Right cardiac atrium (tissue), 5 donors: Measurements from ENCODE around the gene DZIP3. TPM values are rescaled to one million over a fixed set of nuclear protein-coding genes. Genes with fewer than 3 reads are reported as not detected.

Experiments used
- ATAC-seq, 2 donors: fragments of 200-7000 bp; cut with Tn5 transposase; one replicate each; pipeline versions ENCODE4 v1.8.0 to v1.9.1; 2020; ENCODE audit warnings: moderate library complexity in 2 of 2, mild to moderate bottlenecking in 1 of 2
- DNase-seq, 3 donors: peaks; one replicate each; pipeline ENCODE4 v3.0.0-alpha.2; 2020
- H3K27ac ChIP-seq: one replicate; pipeline ENCODE4 v1.5.1; 2013; ENCODE audit warnings: mild to moderate bottlenecking, low read length, control low read depth, moderate library complexity
- H3K27me3 ChIP-seq: one replicate; pipeline ENCODE4 v1.6.1; 2013; ENCODE audit not compliant: control insufficient read depth, insufficient read depth
- H3K4me1 ChIP-seq: one replicate; pipeline ENCODE4 v1.6.1; 2013; ENCODE audit warnings: low read length; ENCODE audit not compliant: control insufficient read depth, insufficient read depth
- H3K4me3 ChIP-seq: one replicate; pipeline ENCODE4 v1.5.1; 2013; ENCODE audit warnings: low read length, control low read depth
- H3K9me3 ChIP-seq: one replicate; pipeline ENCODE4 v1.6.1; 2013; ENCODE audit warnings: low read length; ENCODE audit not compliant: control insufficient read depth
- WGBS: extraction: QIAGEN DNeasy Blood & Tissue Kit; methylation state at CpG from one replicate; pipeline ENCODE4 v1.1.7; 2013; 5-methylcytosine and 5-hydroxymethylcytosine counted together
- intact Hi-C, 4 donors: fragments of 100-400 bp; cut with DNase I; formaldehyde crosslinking; loops; one replicate each; pipeline versions ENCODE4 v1.11.0 to v1.14.0; 2022 to 2023
- polyA plus RNA-seq: library from polyadenylated mRNA; stranded (reverse); fragments of 200-250 nt; gene quantifications from one replicate; pipeline ENCODE4 v1.2.3, GENCODE V29; 2013
- total RNA-seq, 4 donors: library from RNA; stranded (reverse); fragmentation: NEBNext Ultra II Directional; extraction: Animal tissue kit (Norgen Biotek cat#: 25700); gene quantifications; one replicate each; pipeline ENCODE4 v1.2.1, GENCODE V29; 2021
- donor health status: healthy with polysubstance abuse.
- donor health status: DM: no; HTN: yes; CAD: no.
- donor health status: DM: no; HTN: no; CAD: no.
- donor health status: DM: no; HTN: yes; CAD: no; lungs with severe emphysema.
- donor health status: DM: yes; HTN: yes; CAD: no.

The DZIP3 gene
- total and polyA plus RNA-seq, 5 donors = 8.4 to 23.2 (median 20.1) TPM

DNA sequence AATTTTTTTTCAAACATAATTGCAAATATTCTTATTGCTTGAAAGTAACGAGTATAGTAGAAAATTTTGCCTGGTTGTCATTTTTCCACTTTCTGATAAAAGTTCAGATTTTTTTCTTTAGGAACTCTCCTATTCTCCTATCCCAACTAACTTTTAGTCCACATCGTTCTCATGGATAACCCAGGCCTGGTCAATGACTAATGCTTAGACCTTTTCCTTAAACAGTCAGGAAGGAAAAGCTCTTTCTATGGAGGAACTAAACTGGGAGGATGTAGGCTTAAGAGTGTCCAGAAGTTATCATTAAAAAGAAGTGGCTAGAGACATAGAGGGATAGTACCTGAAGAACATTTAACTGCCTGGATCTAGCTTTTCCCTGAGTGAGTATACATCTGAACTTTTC, 27.0 kb upstream of the DZIP3 start:
- DNase-seq (no peak), ATAC-seq (no peak)
- Histone ChIP-seq H3K27me3 (no peaks in the 10 kb centered on the region), H3K4me3 (no peak overlapping the region), H3K9me3 (no peaks in the 10 kb centered on the region), H3K4me1 (no peaks in the 10 kb centered on the region), H3K27ac (no peak overlapping the region)
- 89% methylated on average over 2 of the region's 2 CpGs for WGBS
- intact Hi-C loops = no loop called here

GRCh38 chr3:108564564-108564963, 25.0 kb upstream of the DZIP3 start:
- Histone ChIP-seq H3K27ac (no peak overlapping the region), H3K27me3 (no peaks in the 10 kb centered on the region), H3K9me3 (no peaks in the 10 kb centered on the region), H3K4me1 (no peaks in the 10 kb centered on the region), H3K4me3 (no peak overlapping the region)
- no peak for ATAC-seq
- DNase-seq = no peak
- intact Hi-C loops = no loop called here

DNA sequence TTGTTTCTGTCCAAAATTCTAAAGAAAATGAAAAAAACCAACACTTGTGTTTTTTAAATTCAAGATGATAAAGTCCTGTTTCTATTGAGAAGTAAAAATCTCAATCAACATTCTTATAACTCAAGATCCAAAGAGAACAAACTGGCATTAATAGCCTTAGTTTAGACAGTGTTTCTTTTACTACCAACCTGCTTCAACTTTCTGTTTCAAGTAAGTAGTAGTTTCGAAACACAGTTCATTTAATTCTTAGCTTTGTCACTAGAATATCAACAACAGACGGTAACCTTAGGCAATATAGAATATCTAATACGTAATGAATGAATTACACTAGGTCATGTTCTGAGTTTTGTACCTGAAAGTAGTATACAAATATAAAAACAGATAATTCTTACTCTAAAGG, 24.0 kb upstream of the DZIP3 start:
- ATAC-seq (no peak), DNase-seq (no peak)
- 96% methylated on average over 3 of the region's 3 CpGs for WGBS
- Histone ChIP-seq H3K4me1 (no peaks in the 10 kb centered on the region), H3K27ac (no peak overlapping the region), H3K27me3 (no peaks in the 10 kb centered on the region), H3K9me3 (no peaks in the 10 kb centered on the region), H3K4me3 (no peak overlapping the region)
- intact Hi-C loops = no loop called here

GRCh38 chr3:108566599-108566998, 22.9 kb upstream of the DZIP3 start:
- intact Hi-C loops = no loop called here
- Histone ChIP-seq H3K27ac (no peak overlapping the region), H3K4me1 (no peaks in the 10 kb centered on the region), H3K4me3 (no peak overlapping the region), H3K27me3 (no peaks in the 10 kb centered on the region), H3K9me3 (no peaks in the 10 kb centered on the region)
- DNase-seq (no peak), ATAC-seq (no peak)
- 96% methylated on average over 1 of the region's 1 CpG for WGBS

GRCh38 chr3:108569336-108569735, 20.2 kb upstream of the DZIP3 start:
- intact Hi-C loops = no loop called here
- DNase-seq (no peak), ATAC-seq (no peak)
- WGBS = over 99% methylated on average over 4 of the region's 4 CpGs
- H3K4me1 ChIP-seq = no peaks in the 10 kb centered on the region
- no peaks in the 10 kb centered on the region for H3K9me3 ChIP-seq
- no peak overlapping the region for H3K4me3 ChIP-seq
- no peaks in the 10 kb centered on the region for H3K27me3 ChIP-seq
- no peak overlapping the region for H3K27ac ChIP-seq

DNA sequence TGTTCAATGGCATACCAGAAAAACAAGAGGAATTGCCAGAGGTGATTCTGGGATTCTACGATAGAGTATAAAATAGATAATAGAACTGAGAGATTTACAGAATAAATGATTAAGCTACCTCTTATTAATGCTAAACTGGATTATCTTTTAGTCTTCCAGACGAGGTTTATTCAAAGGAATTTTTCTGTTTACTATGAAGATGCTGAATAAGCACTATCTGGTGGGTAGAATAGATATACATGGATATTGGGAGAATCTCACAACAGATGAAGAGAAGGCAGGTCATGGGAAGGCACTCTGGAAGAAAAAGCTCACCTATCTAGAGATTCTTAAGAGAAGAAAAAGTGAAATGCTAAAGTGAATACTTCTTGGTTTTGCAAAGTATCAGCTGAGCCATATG, 11.5 kb upstream of the DZIP3 start:
- DNase-seq = no peak
- intact Hi-C loops = no loop called here
- Histone ChIP-seq H3K4me3 (no peak overlapping the region), H3K9me3 (no peaks in the 10 kb centered on the region), H3K4me1 (no peaks in the 10 kb centered on the region), H3K27ac (no peak overlapping the region), H3K27me3 (no peaks in the 10 kb centered on the region)
- no peak for ATAC-seq
- WGBS = 91% methylated on average over 2 of the region's 2 CpGs

DNA sequence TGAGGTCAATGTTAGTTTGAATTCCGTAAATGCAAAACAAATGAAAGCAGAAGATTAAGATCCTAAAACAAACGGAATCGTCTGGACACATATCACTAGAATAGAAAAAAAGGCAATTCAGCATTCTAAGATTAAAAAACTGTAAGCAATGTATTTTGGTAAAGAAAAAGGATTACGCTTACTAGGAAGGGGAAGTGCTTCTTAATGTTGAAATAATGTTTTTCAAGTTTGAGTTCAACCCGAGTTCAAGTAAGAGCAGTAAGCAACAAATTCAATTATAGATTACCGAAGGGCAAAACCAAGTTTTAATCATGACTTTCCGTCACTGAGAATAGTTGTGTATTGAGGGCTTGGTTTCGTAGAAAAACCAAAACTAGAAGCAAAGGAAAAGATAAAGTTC, 921 bp upstream of the DZIP3 start:
- DNase-seq (no peak), ATAC-seq (no peak)
- no peaks in the 10 kb centered on the region for H3K27me3 ChIP-seq
- intact Hi-C loops = no loop called here
- no peaks in the 10 kb centered on the region for H3K9me3 ChIP-seq
- H3K4me3 ChIP-seq = peak overlapping the region; percentile 99
- 2% methylated on average over 8 of the region's 8 CpGs for WGBS
- no peak overlapping the region for H3K27ac ChIP-seq
- no peaks in the 10 kb centered on the region for H3K4me1 ChIP-seq

- WGBS = under 1% methylated on average over 11 of the region's 11 CpGs
- H3K4me3 ChIP-seq = peak overlapping the region; percentile 99
Measured at GRCh38 chr3:108589998-108590323, 439 bp downstream of the DZIP3 start.

DNA sequence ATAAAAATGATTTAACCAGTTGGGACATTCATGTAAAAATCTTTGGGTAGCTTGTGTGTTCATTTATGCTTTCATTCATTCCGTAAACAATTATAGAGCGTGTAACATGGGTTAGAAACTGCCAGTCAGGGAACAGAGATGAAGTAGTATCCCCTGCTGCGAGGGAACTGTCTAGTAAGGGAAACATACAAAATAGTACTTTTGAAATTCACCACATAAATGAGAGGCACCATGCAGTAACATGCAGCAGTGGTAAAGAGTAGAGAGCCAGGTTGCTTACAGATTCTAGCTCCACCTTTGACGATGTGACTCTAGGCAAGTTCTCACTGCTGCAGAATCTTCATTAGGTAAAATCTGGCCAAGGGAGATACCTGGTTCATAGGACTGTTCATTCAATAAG, 938 bp downstream of the DZIP3 start:
- Histone ChIP-seq H3K27me3 (no peaks in the 10 kb centered on the region), H3K9me3 (no peaks in the 10 kb centered on the region), H3K4me3 (peak overlapping the region; percentile 99), H3K27ac (no peak overlapping the region), H3K4me1 (no peaks in the 10 kb centered on the region)
- intact Hi-C loops = no loop called here
- WGBS = 28% methylated on average over 4 of the region's 4 CpGs
- no peak for ATAC-seq
- no peak for DNase-seq

More at GRCh38 chr3:108589998-108590323, 439 bp downstream of the DZIP3 start:
- Histone ChIP-seq H3K9me3 (no peaks in the 10 kb centered on the region), H3K4me1 (no peaks in the 10 kb centered on the region), H3K27me3 (no peaks in the 10 kb centered on the region), H3K27ac (peak overlapping the region; percentile 82)
- no peak for DNase-seq
- intact Hi-C loops = no loop called here
- no peak for ATAC-seq

DNA sequence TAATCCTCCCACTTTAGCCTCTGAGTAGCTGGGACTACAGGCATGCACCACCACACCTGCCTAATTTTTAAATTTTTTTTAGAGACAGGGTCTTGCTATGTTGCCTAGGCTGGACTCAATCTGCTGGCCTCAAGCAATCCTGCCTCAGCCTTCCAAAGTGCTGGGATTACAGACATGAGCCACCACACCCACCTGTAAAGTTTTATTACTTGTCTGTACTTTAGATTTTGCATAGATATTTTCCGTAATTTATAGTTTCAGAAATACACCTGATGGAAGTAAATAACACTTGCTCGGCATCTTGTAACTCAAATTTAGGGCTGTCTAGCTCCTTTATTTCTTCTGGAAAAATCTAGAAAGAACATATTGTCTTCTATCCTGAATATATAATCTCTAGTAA, 5.8 kb downstream of the DZIP3 start:
- Histone ChIP-seq H3K27me3 (no peaks in the 10 kb centered on the region), H3K4me1 (peaks cover 2% of the 10 kb centered on the region), H3K4me3 (no peak overlapping the region), H3K27ac (no peak overlapping the region), H3K9me3 (no peaks in the 10 kb centered on the region)
- WGBS = 94% methylated on average over 2 of the region's 2 CpGs
- intact Hi-C loops = no loop called here
- no peak for DNase-seq
- ATAC-seq = no peak

GRCh38 chr3:108598375-108598774, 8.9 kb downstream of the DZIP3 start:
- H3K9me3 ChIP-seq = no peaks in the 10 kb centered on the region
- H3K4me1 ChIP-seq = peaks cover 2% of the 10 kb centered on the region
- no peak overlapping the region for H3K4me3 ChIP-seq
- DNase-seq = no peak
- H3K27ac ChIP-seq = no peak overlapping the region
- ATAC-seq = no peak
- WGBS = 88% methylated on average over 5 of the region's 5 CpGs
- no peaks in the 10 kb centered on the region for H3K27me3 ChIP-seq
- intact Hi-C loops = no loop called here

GRCh38 chr3:108599677-108600409, 10.3 kb downstream of the DZIP3 start:
- intact Hi-C loops = no loop called here
- peaks cover 2% of the 10 kb centered on the region for H3K4me1 ChIP-seq
- ATAC-seq (no peak), DNase-seq (no peak)
- no peaks in the 10 kb centered on the region for H3K27me3 ChIP-seq
- H3K9me3 ChIP-seq = no peaks in the 10 kb centered on the region
- H3K4me3 ChIP-seq = no peak overlapping the region
- no peak overlapping the region for H3K27ac ChIP-seq
- 79% methylated on average over 1 of the region's 1 CpG for WGBS
